ENCODE results near the gene KRT4.

DNA sequence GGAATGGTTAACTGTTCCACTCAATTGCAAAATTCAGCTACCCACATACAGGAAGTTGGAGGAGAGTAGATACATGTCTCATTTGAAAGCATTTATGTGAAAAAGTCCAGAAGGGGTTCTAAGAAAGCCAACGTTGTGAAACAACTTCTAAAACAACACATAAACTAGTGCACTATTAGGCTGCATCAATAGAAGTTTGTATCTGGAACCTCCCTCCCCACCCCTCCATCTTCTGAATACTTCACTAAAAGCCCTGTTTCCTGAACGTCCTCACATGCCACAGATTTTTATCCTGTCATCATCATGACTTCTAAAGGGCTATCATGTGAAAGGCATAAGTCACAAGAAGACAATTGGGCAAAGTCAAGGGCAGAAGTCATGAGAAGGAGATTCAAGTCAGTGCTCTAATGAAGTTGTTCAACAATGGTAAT is 14.7 kb upstream of the KRT4 start:
- TF ChIP-seq POLR2A (IDR thresholded peaks at IDR 0.05) = no peak
- no peak for TF ChIP-seq CTCF (IDR thresholded peaks at IDR 0.05)
